LNCaP clone FGC (cell line): ENCODE results near the gene SMG9.

ENCODE experiments used
- DNase-seq: peaks from one replicate; pipeline ENCODE4 v3.0.0-alpha.2; 2011; ENCODE audit warnings: low read depth
- H3K4me3 ChIP-seq: 2 replicates; pipeline ENCODE4 v1.5.1; 2011; ENCODE audit warnings: mild to moderate bottlenecking, low read depth, low read length, control low read depth
- TF ChIP-seq, protein P1 (sequence below): IDR thresholded peaks from 2 replicates; pipeline ENCODE4 v1.5.1; 2012; ENCODE audit warnings: mild to moderate bottlenecking; ENCODE audit not compliant: control insufficient read depth, insufficient read depth; ENCODE audit errors: extremely low read depth

SMG9 gene

GRCh38 chr19:43719918-43720317 is 34.8 kb downstream of the SMG9 start:
- TF ChIP-seq, protein P1, sequence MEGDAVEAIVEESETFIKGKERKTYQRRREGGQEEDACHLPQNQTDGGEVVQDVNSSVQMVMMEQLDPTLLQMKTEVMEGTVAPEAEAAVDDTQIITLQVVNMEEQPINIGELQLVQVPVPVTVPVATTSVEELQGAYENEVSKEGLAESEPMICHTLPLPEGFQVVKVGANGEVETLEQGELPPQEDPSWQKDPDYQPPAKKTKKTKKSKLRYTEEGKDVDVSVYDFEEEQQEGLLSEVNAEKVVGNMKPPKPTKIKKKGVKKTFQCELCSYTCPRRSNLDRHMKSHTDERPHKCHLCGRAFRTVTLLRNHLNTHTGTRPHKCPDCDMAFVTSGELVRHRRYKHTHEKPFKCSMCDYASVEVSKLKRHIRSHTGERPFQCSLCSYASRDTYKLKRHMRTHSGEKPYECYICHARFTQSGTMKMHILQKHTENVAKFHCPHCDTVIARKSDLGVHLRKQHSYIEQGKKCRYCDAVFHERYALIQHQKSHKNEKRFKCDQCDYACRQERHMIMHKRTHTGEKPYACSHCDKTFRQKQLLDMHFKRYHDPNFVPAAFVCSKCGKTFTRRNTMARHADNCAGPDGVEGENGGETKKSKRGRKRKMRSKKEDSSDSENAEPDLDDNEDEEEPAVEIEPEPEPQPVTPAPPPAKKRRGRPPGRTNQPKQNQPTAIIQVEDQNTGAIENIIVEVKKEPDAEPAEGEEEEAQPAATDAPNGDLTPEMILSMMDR, result no peak

DNA sequence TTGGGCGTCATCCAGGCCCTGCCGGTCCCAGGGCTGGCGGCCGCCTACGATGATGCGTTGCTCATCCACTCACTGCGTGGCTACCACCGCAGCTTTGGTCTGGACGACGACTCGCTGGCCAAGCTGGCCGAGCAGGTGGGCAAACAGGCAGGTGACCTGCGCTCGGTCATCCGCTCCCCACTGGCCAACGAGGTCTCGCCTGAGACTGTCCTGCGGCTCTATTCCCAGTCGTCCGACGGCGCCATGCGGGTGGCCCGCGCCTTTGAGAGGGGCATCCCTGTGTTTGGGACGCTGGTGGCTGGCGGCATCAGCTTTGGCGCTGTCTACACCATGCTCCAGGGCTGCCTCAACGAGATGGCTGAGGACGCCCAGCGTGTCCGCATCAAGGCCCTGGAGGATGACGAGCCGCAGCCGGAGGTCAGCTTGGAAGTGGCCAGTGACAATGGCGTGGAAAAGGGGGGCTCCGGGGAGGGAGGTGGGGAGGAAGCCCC is 35.3 kb downstream of the SMG9 start:
- no peak for DNase-seq
- TF ChIP-seq, protein P1, result no peak
- H3K4me3 ChIP-seq, result no peak overlapping the region

More at GRCh38 chr19:43719918-43720317, 34.8 kb downstream of the SMG9 start:
- no peak for DNase-seq
- no peak overlapping the region for H3K4me3 ChIP-seq

- no peak overlapping the region for H3K4me3 ChIP-seq
- DNase-seq, result no peak
- TF ChIP-seq, protein P1, result no peak
These were observed 36.0 kb downstream of the SMG9 start for GRCh38 chr19:43718627-43719377.

GRCh38 chr19:43715776-43716175 is 39.0 kb downstream of the SMG9 start, which contains the start of gene IRGC:
Gene IRGC (plus strand): TSS chr19:43716076. CDS start chr19:43718559, 2,483 bp downstream.
- TF ChIP-seq, protein P1, result no peak
- no peak within 1 kb of the TSS for H3K4me3 ChIP-seq
- no peak for DNase-seq

- TF ChIP-seq, protein P1, result no peak
- no peak for DNase-seq
- H3K4me3 ChIP-seq, result no peak overlapping the region
These were observed 41.6 kb downstream of the SMG9 start for GRCh38 chr19:43713208-43713607.

GRCh38 chr19:43711751-43712355 is 42.9 kb downstream of the SMG9 start:
- H3K4me3 ChIP-seq, result no peak overlapping the region
- no peak for DNase-seq
- TF ChIP-seq, protein P1, result no peak
